SU-DHL-6 (cell line): ENCODE data around the gene PPIB.

Experiments used
- H2AFZ ChIP-seq: fragments of 200-600 bp; sonication (generic); 2 replicates; pipeline ENCODE4 v1.6.1; 2014; ENCODE audit warnings: low read depth, mild to moderate bottlenecking, moderate library complexity, mixed read lengths, antibody characterized with exemption, low read length; ENCODE audit not compliant: severe bottlenecking
- H3F3A ChIP-seq: fragments of 200-600 bp; shearing (Covaris generic); 2 replicates; pipeline ENCODE4 v1.6.0; 2016; ENCODE audit warnings: antibody characterized with exemption, mild to moderate bottlenecking; ENCODE audit not compliant: insufficient read depth
- H3K27ac ChIP-seq: fragments of 200-600 bp; sonication (generic); 2 replicates; pipeline ENCODE4 v1.5.1; 2016; ENCODE audit warnings: low read depth, mild to moderate bottlenecking, low read length, moderate library complexity, mixed read lengths
- H3K27me3 ChIP-seq: fragments of 200-600 bp; sonication (generic), shearing (Covaris generic); 2 replicates; pipeline ENCODE4 v1.6.0; 2014; ENCODE audit warnings: mild to moderate bottlenecking, low read length
- H3K36me3 ChIP-seq: fragments of 200-600 bp; sonication (generic); 2 replicates; pipeline ENCODE4 v1.6.1; 2014; ENCODE audit warnings: mild to moderate bottlenecking, low read length, mixed read lengths
- H3K4me2 ChIP-seq: fragments of 300-600, 200-600 bp; shearing (Covaris generic), sonication (generic); 2 replicates; pipeline ENCODE4 v1.6.0; 2014; ENCODE audit warnings: low read length, low read depth, mild to moderate bottlenecking; ENCODE audit not compliant: poor library complexity, severe bottlenecking
- H3K4me3 ChIP-seq: fragments of 200-600 bp; sonication (generic); 2 replicates; pipeline ENCODE4 v1.5.1; 2014; ENCODE audit warnings: antibody characterized with exemption, low read length, mild to moderate bottlenecking, mixed read lengths; ENCODE audit not compliant: insufficient read depth, poor library complexity, severe bottlenecking
- H3K79me2 ChIP-seq: fragments of 200-600 bp; sonication (generic); 2 replicates; pipeline ENCODE4 v1.6.1; 2014; ENCODE audit warnings: mild to moderate bottlenecking, low read length, moderate library complexity; ENCODE audit not compliant: insufficient read depth
- H3K9ac ChIP-seq: fragments of 200-600 bp; sonication (generic); 2 replicates; pipeline ENCODE4 v1.7.0; 2014; ENCODE audit warnings: mild to moderate bottlenecking, low read length
- H3K9me2 ChIP-seq: fragments of 200-600 bp; sonication (generic); replicated peaks from 2 replicates; pipeline ENCODE4 v1.6.1; 2014; ENCODE audit warnings: low read length; ENCODE audit not compliant: insufficient read depth
- H3K9me3 ChIP-seq: fragments of 200-600 bp; sonication (generic); 2 replicates; pipeline ENCODE4 v1.6.1; 2014; ENCODE audit warnings: low read length, mixed read lengths; ENCODE audit not compliant: insufficient read depth
- H4K20me1 ChIP-seq: fragments of 200-600 bp; sonication (generic); 2 replicates; pipeline ENCODE4 v1.6.1; 2014; ENCODE audit warnings: low read depth, mild to moderate bottlenecking, antibody characterized with exemption, low read length, moderate library complexity, mixed read lengths
- CTCF ChIP-seq: fragments of 200-600 bp; sonication (generic); IDR thresholded peaks from one replicate; pipeline ENCODE4 v1.5.1; 2017; ENCODE audit warnings: antibody characterized with exemption, mild to moderate bottlenecking, low read length, moderate library complexity; ENCODE audit not compliant: insufficient read depth, poor library complexity, severe bottlenecking
- EZH2phosphoT487 ChIP-seq: fragments of 200-600 bp; sonication (generic), shearing (Covaris generic); conservative IDR thresholded peaks from 2 replicates; pipeline ENCODE4 v1.6.1; 2018; ENCODE audit warnings: mild to moderate bottlenecking, antibody characterized with exemption, low read length, moderate library complexity, mixed read lengths

PPIB gene

GRCh38 chr15:64193971-64194370 lies 31.1 kb upstream of the PPIB start:
- Histone ChIP-seq H3K27me3 (no peaks in the 10 kb centered on the region), H2AFZ (no peak overlapping the region), H3K79me2 (no peaks in the 10 kb centered on the region), H4K20me1 (no peaks in the 10 kb centered on the region), H3F3A (no peaks in the 10 kb centered on the region), H3K27ac (no peak overlapping the region), H3K4me2 (no peak overlapping the region), H3K9ac (no peak overlapping the region), H3K36me3 (no peaks in the 10 kb centered on the region), H3K9me3 (no peaks in the 10 kb centered on the region), H3K9me2 (no peaks in the 10 kb centered on the region), H3K4me3 (no peak overlapping the region)
- TF ChIP-seq EZH2phosphoT487 (no peak), CTCF (no peak)

GRCh38 chr15:64191971-64192830 lies 29.4 kb upstream of the PPIB start:
- TF ChIP-seq EZH2phosphoT487 (no peak), CTCF (no peak)
- H4K20me1 ChIP-seq, result no peaks in the 10 kb centered on the region
- H3K4me3 ChIP-seq, result no peak overlapping the region
- H3K36me3 ChIP-seq, result no peaks in the 10 kb centered on the region
- no peak overlapping the region for H2AFZ ChIP-seq
- no peak overlapping the region for H3K9ac ChIP-seq
- no peaks in the 10 kb centered on the region for H3K27me3 ChIP-seq
- H3K9me2 ChIP-seq, result no peaks in the 10 kb centered on the region
- H3K79me2 ChIP-seq, result no peaks in the 10 kb centered on the region
- no peaks in the 10 kb centered on the region for H3K9me3 ChIP-seq
- no peaks in the 10 kb centered on the region for H3F3A ChIP-seq
- no peak overlapping the region for H3K27ac ChIP-seq
- H3K4me2 ChIP-seq, result no peak overlapping the region

GRCh38 chr15:64187396-64188191 lies 24.8 kb upstream of the PPIB start:
- no peak overlapping the region for H3K9ac ChIP-seq
- H3K36me3 ChIP-seq, result no peaks in the 10 kb centered on the region
- no peaks in the 10 kb centered on the region for H3K79me2 ChIP-seq
- no peaks in the 10 kb centered on the region for H3K9me2 ChIP-seq
- H3K9me3 ChIP-seq, result no peaks in the 10 kb centered on the region
- no peaks in the 10 kb centered on the region for H4K20me1 ChIP-seq
- H3K27me3 ChIP-seq, result no peaks in the 10 kb centered on the region
- H3K27ac ChIP-seq, result no peak overlapping the region
- no peak overlapping the region for H3K4me2 ChIP-seq
- no peak overlapping the region for H2AFZ ChIP-seq
- no peak for TF ChIP-seq CTCF
- no peak for TF ChIP-seq EZH2phosphoT487
- no peak overlapping the region for H3K4me3 ChIP-seq
- no peaks in the 10 kb centered on the region for H3F3A ChIP-seq
